BJ (cell line): ENCODE results near the gene SMIM12. TPM values are rescaled to one million over a fixed set of nuclear protein-coding genes. Genes with fewer than 3 reads are reported as not detected.

Experiments
- CTCF ChIA-PET: fragments of 350-600 bp; formaldehyde crosslinking; extraction: SDS; loops from one replicate; lab custom pipeline; 2021; ENCODE audit warnings: antibody characterized with exemption, inconsistent platforms; lab: Yijun Ruan, JAX
- POLR2A ChIA-PET: fragments of 300-600 bp; sonication (Branson Sonifier 250); formaldehyde crosslinking; extraction: SDS; loops from one replicate; lab custom pipeline; 2021; ENCODE audit warnings: antibody characterized with exemption; lab: Charles Lee
- DNase-seq: peaks from one replicate; pipeline ENCODE4 v3.0.0-alpha.2; 2011; ENCODE audit warnings: low read depth
- H3K27me3 ChIP-seq: 2 replicates; pipeline ENCODE4 v1.6.0; 2011; ENCODE audit warnings: low read length; ENCODE audit not compliant: control insufficient read depth, insufficient read depth
- H3K36me3 ChIP-seq: 2 replicates; pipeline ENCODE4 v1.5.1; 2011; ENCODE audit warnings: low read length; ENCODE audit not compliant: control insufficient read depth, insufficient read depth
- H3K4me3 ChIP-seq: 2 replicates; pipeline ENCODE4 v1.5.1; 2011; ENCODE audit warnings: low read depth, mild to moderate bottlenecking, control low read depth, low read length
- CTCF ChIP-seq: IDR thresholded peaks from 2 replicates; pipeline ENCODE4 v1.5.1; 2011; ENCODE audit warnings: low read depth, mild to moderate bottlenecking, control low read depth, inconsistent platforms, low read length, moderate library complexity; ENCODE audit not compliant: insufficient read depth
- polyA plus RNA-seq: library from polyadenylated mRNA; depleted of rRNA; stranded (reverse); fragments of >200 nt; gene quantifications from 2 replicates; pipeline ENCODE4 v1.2.3, GENCODE V29; 2011; rRNA removed

The SMIM12 gene
- polyA plus RNA-seq, 1 experiment = 44.8 TPM

GRCh38 chr1:34806396-34806795 lies 53.2 kb downstream of the SMIM12 start:
- TF ChIP-seq CTCF = no peak
- H3K36me3 ChIP-seq = no peaks in the 10 kb centered on the region
- H3K27me3 ChIP-seq = no peaks in the 10 kb centered on the region
- H3K4me3 ChIP-seq = no peak overlapping the region
- POLR2A ChIA-PET = no interaction called here
- no peak for DNase-seq
- CTCF ChIA-PET = no interaction called here

- H3K36me3 ChIP-seq = no peaks in the 10 kb centered on the region
- no peak for DNase-seq
- H3K27me3 ChIP-seq = no peaks in the 10 kb centered on the region
- H3K4me3 ChIP-seq = no peak overlapping the region
- ChIA-PET POLR2A (no interaction called here), CTCF (interaction anchor here (1.0 kb wide), 1 partner anchor 15 kb away, joined by 4 read pairs; no protein-coding TSS in a partner anchor)
- no peak for TF ChIP-seq CTCF
Measured at GRCh38 chr1:34803770-34804169, 55.8 kb downstream of the SMIM12 start.

Other genes starting within 250 kb of the SMIM12 start
- not detected in 2 replicates for gene GJB5, start 104.7 kb downstream of the SMIM12 start, polyA plus RNA-seq
- gene GJB4, start 100.0 kb downstream of the SMIM12 start, polyA plus RNA-seq = not detected in 2 replicates
- not detected in 2 replicates for gene GJB3, start 78.5 kb downstream of the SMIM12 start, polyA plus RNA-seq
- not detected in 2 replicates for gene GJA4, start 66.8 kb downstream of the SMIM12 start, polyA plus RNA-seq
- gene DLGAP3, start 69.9 kb upstream of the SMIM12 start, polyA plus RNA-seq = not detected in 2 replicates
- 69.4 and 79.5 TPM in 2 replicates for gene TMEM35B, start 125.6 kb upstream of the SMIM12 start, polyA plus RNA-seq
- gene ZMYM6, start 172.2 kb upstream of the SMIM12 start, polyA plus RNA-seq = 11.1 and 13.8 TPM in 2 replicates
- gene ZMYM1, start 219.6 kb upstream of the SMIM12 start, polyA plus RNA-seq = 7.0 and 12.5 TPM in 2 replicates